ENCODE measurements around the gene SRBD1.

The SRBD1 gene

GRCh38 chr2:45611020-45611859, at the start of gene SRBD1:
SRBD1 (minus strand) TSS chr2:45611267; CDS start chr2:45605441, 5,826 bp downstream.
- FAIRE-seq: peak; percentile 96

GRCh38 chr2:45654250-45654649, 43.2 kb upstream of the SRBD1 start:
- no peak for FAIRE-seq

- no peak for FAIRE-seq
Observed at GRCh38 chr2:45653122-45653913, 42.3 kb upstream of the SRBD1 start.

GRCh38 chr2:45652090-45653031, 41.3 kb upstream of the SRBD1 start:
- FAIRE-seq: no peak

- FAIRE-seq: no peak
Observed at GRCh38 chr2:45651415-45652089, 40.5 kb upstream of the SRBD1 start, which contains the start of gene PRKCE. PRKCE (plus strand) TSS chr2:45651675.

- no peak for FAIRE-seq
Observed at GRCh38 chr2:45650851-45651414, 39.9 kb upstream of the SRBD1 start.

- no peak for FAIRE-seq
Observed at GRCh38 chr2:45649858-45650811, 39.1 kb upstream of the SRBD1 start.

- FAIRE-seq: no peak
Observed at GRCh38 chr2:45649462-45649857, 38.4 kb upstream of the SRBD1 start.

- no peak for FAIRE-seq
Observed at GRCh38 chr2:45648636-45649035, 37.6 kb upstream of the SRBD1 start.

GRCh38 chr2:45647986-45648520, 37.0 kb upstream of the SRBD1 start:
- FAIRE-seq: no peak

- FAIRE-seq: no peak
Observed at GRCh38 chr2:45647356-45647755, 36.3 kb upstream of the SRBD1 start.

- no peak for FAIRE-seq
Observed at GRCh38 chr2:45646289-45646688, 35.2 kb upstream of the SRBD1 start.

- no peak for FAIRE-seq
Observed at GRCh38 chr2:45643543-45644542, 32.8 kb upstream of the SRBD1 start.

GRCh38 chr2:45643095-45643494, 32.0 kb upstream of the SRBD1 start:
- no peak for FAIRE-seq

- no peak for FAIRE-seq
Observed at GRCh38 chr2:45640576-45640975, 29.5 kb upstream of the SRBD1 start.

- FAIRE-seq: no peak
Observed at GRCh38 chr2:45637440-45637839, 26.4 kb upstream of the SRBD1 start.

- no peak for FAIRE-seq
Observed at GRCh38 chr2:45636008-45636407, 24.9 kb upstream of the SRBD1 start.

GRCh38 chr2:45634223-45634622, 23.2 kb upstream of the SRBD1 start:
- no peak for FAIRE-seq

- FAIRE-seq: no peak
Observed at GRCh38 chr2:45631955-45632354, 20.9 kb upstream of the SRBD1 start.

Measured in endometrium (tissue), 2 donors.